ENCODE data around the gene SF3B6.

- TF ChIP-seq POLR2A (IDR thresholded peaks at IDR 0.05) (no peak), CTCF (IDR thresholded peaks at IDR 0.05) (no peak)
Measured at GRCh38 chr2:24045511-24046508, 30.3 kb downstream of the SF3B6 start.
